ENCODE data around the gene SLC6A12. TPM values are rescaled to one million over a fixed set of nuclear protein-coding genes. Genes with fewer than 3 reads are reported as not detected.

SLC6A12 gene
- total RNA-seq, 2 donors from 2014 or later, result 0.16 to 2.5 TPM

DNA sequence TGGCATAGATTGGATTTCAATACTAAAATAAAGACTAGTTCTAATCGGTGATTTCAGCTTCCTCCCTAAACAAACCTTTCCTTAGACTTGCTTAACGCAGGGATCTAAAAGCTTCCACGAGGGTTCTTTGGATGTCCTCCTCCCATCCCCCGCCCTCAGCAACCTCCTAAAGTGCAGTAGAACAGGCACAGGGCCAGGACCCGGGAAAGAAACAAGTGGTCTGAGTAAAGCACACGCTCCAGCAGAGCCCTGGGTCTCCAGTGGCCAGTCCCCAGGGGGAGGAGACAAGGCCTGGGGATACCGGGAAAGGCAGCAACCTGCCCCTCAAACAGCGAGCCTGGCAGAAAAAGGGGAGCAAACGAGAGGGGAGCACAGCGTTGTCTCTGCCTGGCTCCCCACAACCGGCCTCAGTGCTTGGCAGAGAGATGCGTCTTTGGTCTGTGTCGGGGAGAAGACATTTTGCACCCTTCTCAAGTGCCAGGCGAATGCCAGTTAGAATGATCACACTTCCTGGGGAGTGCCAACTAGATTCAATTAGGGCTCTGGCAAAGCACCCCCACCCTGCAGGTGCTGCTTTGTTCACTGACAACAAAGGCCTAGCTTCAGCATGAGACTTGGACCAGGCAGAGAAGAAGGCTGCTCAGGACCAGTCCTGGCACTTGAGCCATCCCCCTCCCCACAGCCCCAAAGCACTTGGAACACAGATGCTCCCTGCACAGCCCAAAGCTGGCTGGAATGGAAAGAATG lies 17.1 kb upstream of the SLC6A12 start:
- Histone ChIP-seq H3K4me3 (no peak overlapping the region), H3K36me3 (no peaks in the 10 kb centered on the region), H3K27ac (no peak overlapping the region), H3K9ac (ENCODE audit: low read depth in 2 of 2, low read length in 2 of 2) (no peak overlapping the region), H3K9me3 (no peaks in the 10 kb centered on the region), H3K27me3 (no peaks in the 10 kb centered on the region), H3K4me1 (no peaks in the 10 kb centered on the region)
- no peak for DNase-seq
- intact Hi-C loops (cut with DNase I), result no loop called here
- TF ChIP-seq, protein P1, sequence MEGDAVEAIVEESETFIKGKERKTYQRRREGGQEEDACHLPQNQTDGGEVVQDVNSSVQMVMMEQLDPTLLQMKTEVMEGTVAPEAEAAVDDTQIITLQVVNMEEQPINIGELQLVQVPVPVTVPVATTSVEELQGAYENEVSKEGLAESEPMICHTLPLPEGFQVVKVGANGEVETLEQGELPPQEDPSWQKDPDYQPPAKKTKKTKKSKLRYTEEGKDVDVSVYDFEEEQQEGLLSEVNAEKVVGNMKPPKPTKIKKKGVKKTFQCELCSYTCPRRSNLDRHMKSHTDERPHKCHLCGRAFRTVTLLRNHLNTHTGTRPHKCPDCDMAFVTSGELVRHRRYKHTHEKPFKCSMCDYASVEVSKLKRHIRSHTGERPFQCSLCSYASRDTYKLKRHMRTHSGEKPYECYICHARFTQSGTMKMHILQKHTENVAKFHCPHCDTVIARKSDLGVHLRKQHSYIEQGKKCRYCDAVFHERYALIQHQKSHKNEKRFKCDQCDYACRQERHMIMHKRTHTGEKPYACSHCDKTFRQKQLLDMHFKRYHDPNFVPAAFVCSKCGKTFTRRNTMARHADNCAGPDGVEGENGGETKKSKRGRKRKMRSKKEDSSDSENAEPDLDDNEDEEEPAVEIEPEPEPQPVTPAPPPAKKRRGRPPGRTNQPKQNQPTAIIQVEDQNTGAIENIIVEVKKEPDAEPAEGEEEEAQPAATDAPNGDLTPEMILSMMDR (IDR thresholded peaks at IDR 0.05), result no peak

DNA sequence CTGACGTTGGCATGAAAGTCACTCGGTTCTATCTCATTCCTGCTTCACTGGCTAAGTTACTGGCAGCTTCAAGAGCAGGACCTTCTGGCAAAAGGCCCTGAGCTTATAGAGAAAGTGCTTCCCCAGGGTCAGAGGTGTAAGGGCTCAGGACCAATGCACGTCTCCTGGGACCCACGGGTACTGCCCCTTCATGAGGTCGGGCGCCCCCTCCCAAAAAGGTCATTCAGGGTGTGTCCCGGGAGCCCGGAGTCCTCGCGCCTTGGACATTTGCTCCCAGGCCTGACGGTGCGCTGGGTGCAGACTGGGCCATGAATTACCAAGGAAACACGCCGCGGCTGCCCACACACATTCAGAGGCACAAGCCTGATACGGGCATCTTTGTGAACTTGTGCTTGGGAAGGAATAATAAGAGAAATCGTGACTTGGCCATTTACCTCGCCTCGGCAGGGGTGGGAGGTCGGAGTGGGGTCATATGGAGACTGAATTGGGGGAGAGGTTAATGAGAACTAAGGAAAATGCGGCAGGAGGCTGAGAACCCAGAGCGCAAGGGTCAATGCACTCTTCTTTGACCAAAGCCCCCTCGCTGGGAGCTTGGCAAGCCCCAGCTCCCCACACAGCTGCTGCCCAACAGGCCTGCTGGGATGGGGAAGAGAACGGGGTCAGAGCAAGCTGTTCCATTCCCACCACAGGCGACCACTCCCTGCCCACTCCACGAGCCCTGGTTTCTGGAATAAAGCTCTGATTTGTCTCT lies 15.7 kb upstream of the SLC6A12 start:
- TF ChIP-seq, protein P1 (IDR thresholded peaks at IDR 0.05), result no peak
- H3K27me3 ChIP-seq, result no peaks in the 10 kb centered on the region
- no peak for DNase-seq
- no peak overlapping the region for H3K27ac ChIP-seq
- no peaks in the 10 kb centered on the region for H3K4me1 ChIP-seq
- H3K9me3 ChIP-seq, result no peaks in the 10 kb centered on the region
- H3K36me3 ChIP-seq, result no peaks in the 10 kb centered on the region
- intact Hi-C loops (cut with DNase I), result no loop called here
- H3K9ac ChIP-seq (ENCODE audit: low read depth in 2 of 2, low read length in 2 of 2), result no peak overlapping the region
- no peak overlapping the region for H3K4me3 ChIP-seq

DNA sequence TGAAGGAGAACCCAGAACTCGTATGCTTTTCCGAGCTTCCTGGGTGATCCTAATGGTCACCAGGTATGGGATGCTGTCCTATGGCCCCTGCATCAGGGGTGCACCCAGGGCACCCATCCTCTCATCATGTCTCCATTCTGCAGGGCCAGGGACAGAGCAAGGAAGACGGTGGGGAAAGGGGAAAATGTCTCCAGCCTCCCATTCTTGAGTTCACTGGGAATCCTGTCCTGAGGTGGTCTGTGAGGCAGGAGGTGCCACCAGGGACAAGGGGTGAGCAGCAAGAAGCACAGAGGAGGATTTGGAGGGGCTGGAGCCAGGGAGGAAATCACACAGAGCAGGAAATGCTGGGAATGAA lies 14.9 kb upstream of the SLC6A12 start:
- Histone ChIP-seq H3K9ac (ENCODE audit: low read depth in 2 of 2, low read length in 2 of 2) (no peak overlapping the region), H3K4me1 (no peaks in the 10 kb centered on the region), H3K27me3 (no peaks in the 10 kb centered on the region), H3K9me3 (no peaks in the 10 kb centered on the region), H3K36me3 (no peaks in the 10 kb centered on the region), H3K27ac (no peak overlapping the region), H3K4me3 (no peak overlapping the region)
- no peak for DNase-seq
- intact Hi-C loops (cut with DNase I), result no loop called here
- TF ChIP-seq, protein P1 (IDR thresholded peaks at IDR 0.05), result no peak

DNA sequence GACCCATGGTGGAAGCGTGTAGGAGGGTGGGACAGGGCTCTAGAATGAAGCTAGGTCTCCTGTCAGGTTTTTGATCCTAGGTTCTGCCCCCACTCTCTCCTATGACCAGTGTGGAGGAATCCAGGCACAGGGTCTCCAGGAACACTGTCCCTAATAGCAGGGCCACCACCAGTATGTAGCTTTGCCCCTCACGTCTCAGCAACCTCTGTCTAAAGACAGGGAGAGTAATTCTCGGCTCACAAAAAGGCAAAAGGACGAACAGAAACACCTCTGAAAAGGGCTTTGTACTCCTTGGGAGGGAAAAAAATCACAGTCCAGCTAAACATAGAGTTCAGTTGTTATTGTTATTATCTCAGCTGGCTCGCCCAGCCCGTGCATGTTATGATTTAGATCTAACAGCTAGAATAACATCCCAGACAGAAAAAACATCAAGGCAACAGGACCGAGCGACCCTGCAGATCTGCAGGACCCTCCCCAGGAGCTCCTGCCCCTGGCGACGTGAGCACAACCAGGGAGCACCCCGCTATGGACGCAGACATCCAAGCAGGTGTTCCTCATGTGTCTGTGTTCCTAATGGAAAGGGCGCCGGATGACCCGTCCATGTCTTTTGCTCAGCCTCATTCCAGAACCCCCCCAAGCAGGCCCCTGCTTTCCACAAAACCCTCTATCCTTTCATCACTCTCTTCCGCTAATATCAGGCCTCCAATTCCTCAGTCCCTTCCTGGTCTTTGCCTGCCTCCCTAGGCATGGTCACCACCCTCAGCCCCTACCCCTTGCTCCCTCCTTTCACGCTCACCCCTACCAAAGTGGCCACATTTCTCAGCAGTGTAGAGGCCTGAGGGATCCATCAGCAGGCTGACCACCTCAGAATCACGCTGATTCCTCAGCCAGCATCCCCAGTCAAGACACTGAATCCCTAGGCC lies 14.2 kb upstream of the SLC6A12 start:
- intact Hi-C loops (cut with DNase I), result no loop called here
- Histone ChIP-seq H3K9me3 (no peaks in the 10 kb centered on the region), H3K9ac (ENCODE audit: low read depth in 2 of 2, low read length in 2 of 2) (no peak overlapping the region), H3K36me3 (no peaks in the 10 kb centered on the region), H3K27me3 (no peaks in the 10 kb centered on the region), H3K4me3 (no peak overlapping the region), H3K27ac (no peak overlapping the region), H3K4me1 (no peaks in the 10 kb centered on the region)
- no peak for DNase-seq
- TF ChIP-seq, protein P1 (IDR thresholded peaks at IDR 0.05), result no peak

DNA sequence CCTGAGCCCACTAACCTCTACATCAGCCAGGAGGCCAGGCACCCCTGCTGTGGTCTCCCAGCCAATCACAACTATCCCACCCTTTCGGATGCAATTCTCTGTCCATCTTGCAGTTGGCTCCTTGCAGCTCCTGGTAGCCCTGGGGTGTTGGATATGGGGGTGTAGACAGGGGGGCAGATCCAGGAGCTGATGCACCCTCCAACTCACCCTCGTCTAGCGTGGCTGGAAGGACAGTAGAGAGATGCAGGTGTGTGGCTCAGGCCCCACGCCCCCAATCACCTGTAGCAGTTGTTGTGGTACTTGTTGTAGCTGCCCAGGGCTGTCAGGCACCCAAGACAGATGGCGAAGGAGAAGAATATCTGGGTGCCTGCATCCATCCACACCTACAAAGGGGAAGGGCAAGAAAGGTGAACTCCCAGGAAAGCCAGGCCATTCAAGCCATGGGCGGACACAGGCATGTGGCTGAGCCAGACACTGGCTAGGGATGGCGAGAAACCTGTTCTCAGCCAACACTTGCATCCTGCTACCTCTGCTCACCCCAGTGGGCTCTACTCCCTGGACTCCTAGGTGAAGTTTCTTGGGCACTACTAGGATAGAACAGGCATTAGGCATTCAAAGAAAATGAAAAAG lies 13.4 kb upstream of the SLC6A12 start:
- TF ChIP-seq, protein P1 (IDR thresholded peaks at IDR 0.05), result no peak
- Histone ChIP-seq H3K4me1 (no peaks in the 10 kb centered on the region), H3K4me3 (no peak overlapping the region), H3K27ac (no peak overlapping the region), H3K9me3 (no peaks in the 10 kb centered on the region), H3K36me3 (no peaks in the 10 kb centered on the region), H3K9ac (ENCODE audit: low read depth in 2 of 2, low read length in 2 of 2) (no peak overlapping the region), H3K27me3 (no peaks in the 10 kb centered on the region)
- intact Hi-C loops (cut with DNase I), result no loop called here
- DNase-seq, result no peak
